Measurements from ENCODE around the gene GSTA4. TPM values are rescaled to one million over a fixed set of nuclear protein-coding genes. Genes with fewer than 3 reads are reported as not detected.

The GSTA4 gene
- total RNA-seq, 1 donor = 46.3 TPM

GRCh38 chr6:53018446-53018845, 23.4 kb upstream of the GSTA4 start:
- DNase-seq (ENCODE audit: low read depth) = no peak

GRCh38 chr6:53015486-53015885, 20.4 kb upstream of the GSTA4 start:
- no peak for TF ChIP-seq CTCF (IDR thresholded peaks at IDR 0.05; ENCODE audit: insufficient read depth, low read length)
- DNase-seq (ENCODE audit: low read depth) = no peak
- H3K4me3 ChIP-seq (ENCODE audit: low read depth, low read length) = no peak overlapping the region

More at GRCh38 chr6:53018446-53018845, 23.4 kb upstream of the GSTA4 start:
- H3K4me3 ChIP-seq (ENCODE audit: low read depth, low read length) = no peak overlapping the region
- no peak for TF ChIP-seq CTCF (IDR thresholded peaks at IDR 0.05; ENCODE audit: insufficient read depth, low read length)

GRCh38 chr6:53014744-53015143, 19.7 kb upstream of the GSTA4 start:
- no peak overlapping the region for H3K4me3 ChIP-seq (ENCODE audit: low read depth, low read length)
- DNase-seq (ENCODE audit: low read depth) = peak; percentile 57
- TF ChIP-seq CTCF (IDR thresholded peaks at IDR 0.05; ENCODE audit: insufficient read depth, low read length) = no peak

- no peak overlapping the region for H3K4me3 ChIP-seq (ENCODE audit: low read depth, low read length)
- TF ChIP-seq CTCF (IDR thresholded peaks at IDR 0.05; ENCODE audit: insufficient read depth, low read length) = no peak
- peak; percentile 75 for DNase-seq (ENCODE audit: low read depth)
Observed at GRCh38 chr6:53014063-53014462, 19.0 kb upstream of the GSTA4 start.

GRCh38 chr6:53011979-53012378, 16.9 kb upstream of the GSTA4 start:
- peak; percentile 26 for DNase-seq (ENCODE audit: low read depth)
- no peak for TF ChIP-seq CTCF (IDR thresholded peaks at IDR 0.05; ENCODE audit: insufficient read depth, low read length)
- no peak overlapping the region for H3K4me3 ChIP-seq (ENCODE audit: low read depth, low read length)

- no peak overlapping the region for H3K4me3 ChIP-seq (ENCODE audit: low read depth, low read length)
- no peak for DNase-seq (ENCODE audit: low read depth)
- TF ChIP-seq CTCF (IDR thresholded peaks at IDR 0.05; ENCODE audit: insufficient read depth, low read length) = no peak
Observed at GRCh38 chr6:53010504-53010903, 15.4 kb upstream of the GSTA4 start.

- no peak overlapping the region for H3K4me3 ChIP-seq (ENCODE audit: low read depth, low read length)
- no peak for DNase-seq (ENCODE audit: low read depth)
- no peak for TF ChIP-seq CTCF (IDR thresholded peaks at IDR 0.05; ENCODE audit: insufficient read depth, low read length)
Observed at GRCh38 chr6:53009511-53009910, 14.4 kb upstream of the GSTA4 start.
